Measurements from ENCODE around the gene CYSRT1.
"Not testable (repeated sequence)": the region's sequence is repeated elsewhere in the genome, so short reads cannot be mapped to it uniquely, and the experiment has no call there.

Gene CYSRT1

GRCh38 chr9:137240318-137240840, 15.4 kb downstream of the CYSRT1 start:
- no peak for DNase-seq

GRCh38 chr9:137240841-137241489, 16.0 kb downstream of the CYSRT1 start, which contains the start of gene TUBB4B:
TUBB4B (plus strand) TSS chr9:137241287; CDS start chr9:137241361, 74 bp downstream.
- peak; percentile 96 for DNase-seq

GRCh38 chr9:137241490-137242268, 16.7 kb downstream of the CYSRT1 start:
- DNase-seq, result peak; percentile 71

- DNase-seq, result no peak
Observed at GRCh38 chr9:137242269-137243203, 17.6 kb downstream of the CYSRT1 start.

GRCh38 chr9:137243266-137243625, 18.3 kb downstream of the CYSRT1 start:
- not testable (repeated sequence) for DNase-seq

- DNase-seq, result no peak
Observed at GRCh38 chr9:137243626-137244485, 18.9 kb downstream of the CYSRT1 start.

- DNase-seq, result no peak
Observed at GRCh38 chr9:137244486-137245449, 19.8 kb downstream of the CYSRT1 start.

GRCh38 chr9:137245450-137246421, 20.8 kb downstream of the CYSRT1 start:
- no peak for DNase-seq

- DNase-seq, result no peak
Observed at GRCh38 chr9:137247135-137247915, 22.4 kb downstream of the CYSRT1 start.

- no peak for DNase-seq
Observed at GRCh38 chr9:137247916-137248175, 22.9 kb downstream of the CYSRT1 start.

GRCh38 chr9:137250329-137251193, 25.6 kb downstream of the CYSRT1 start:
- no peak for DNase-seq

GRCh38 chr9:137251194-137251461, 26.2 kb downstream of the CYSRT1 start, which contains the start of gene STPG3:
STPG3 (plus strand) TSS chr9:137251286; CDS start chr9:137251287, 1 bp downstream.
- no peak for DNase-seq

- no peak for DNase-seq
Observed at GRCh38 chr9:137251490-137252268, 26.7 kb downstream of the CYSRT1 start.

GRCh38 chr9:137252555-137253506, 27.9 kb downstream of the CYSRT1 start:
- DNase-seq, result no peak

- DNase-seq, result no peak
Observed at GRCh38 chr9:137253717-137254623, 29.0 kb downstream of the CYSRT1 start.
